ENCODE measurements around the gene ARPC3.
"Not testable (repeated sequence)": the region's sequence is repeated elsewhere in the genome, so short reads cannot be mapped to it uniquely, and the experiment has no call there.

The ARPC3 gene

GRCh38 chr12:110420644-110421043 lies 29.5 kb downstream of the ARPC3 start:
- in situ Hi-C loops (cut with MboI; ENCODE audit: low sequenced_read_pairs), result not testable (repeated sequence)

- in situ Hi-C loops (cut with MboI; ENCODE audit: low sequenced_read_pairs), result not testable (repeated sequence)
Observed at GRCh38 chr12:110417113-110417512, 33.0 kb downstream of the ARPC3 start.

GRCh38 chr12:110410086-110410485 lies 40.1 kb downstream of the ARPC3 start:
- in situ Hi-C loops (cut with MboI; ENCODE audit: low sequenced_read_pairs), result not testable (repeated sequence)

- in situ Hi-C loops (cut with MboI; ENCODE audit: low sequenced_read_pairs), result not testable (repeated sequence)
Observed at GRCh38 chr12:110405126-110405662, 44.9 kb downstream of the ARPC3 start.

GRCh38 chr12:110403976-110404682 lies 46.0 kb downstream of the ARPC3 start:
- in situ Hi-C loops (cut with MboI; ENCODE audit: low sequenced_read_pairs), result no loop called here

GRCh38 chr12:110403146-110403975 lies 46.8 kb downstream of the ARPC3 start, which contains the start of gene ANAPC7:
TSS of gene ANAPC7 (minus strand) at chr12:110403708. CDS start at chr12:110403627, 81 bp downstream.
- in situ Hi-C loops (cut with MboI; ENCODE audit: low sequenced_read_pairs), result no loop called here

Data from hTERT RPE-1 (cell line).